ENCODE measurements around the gene TMED1.

The TMED1 gene

DNA sequence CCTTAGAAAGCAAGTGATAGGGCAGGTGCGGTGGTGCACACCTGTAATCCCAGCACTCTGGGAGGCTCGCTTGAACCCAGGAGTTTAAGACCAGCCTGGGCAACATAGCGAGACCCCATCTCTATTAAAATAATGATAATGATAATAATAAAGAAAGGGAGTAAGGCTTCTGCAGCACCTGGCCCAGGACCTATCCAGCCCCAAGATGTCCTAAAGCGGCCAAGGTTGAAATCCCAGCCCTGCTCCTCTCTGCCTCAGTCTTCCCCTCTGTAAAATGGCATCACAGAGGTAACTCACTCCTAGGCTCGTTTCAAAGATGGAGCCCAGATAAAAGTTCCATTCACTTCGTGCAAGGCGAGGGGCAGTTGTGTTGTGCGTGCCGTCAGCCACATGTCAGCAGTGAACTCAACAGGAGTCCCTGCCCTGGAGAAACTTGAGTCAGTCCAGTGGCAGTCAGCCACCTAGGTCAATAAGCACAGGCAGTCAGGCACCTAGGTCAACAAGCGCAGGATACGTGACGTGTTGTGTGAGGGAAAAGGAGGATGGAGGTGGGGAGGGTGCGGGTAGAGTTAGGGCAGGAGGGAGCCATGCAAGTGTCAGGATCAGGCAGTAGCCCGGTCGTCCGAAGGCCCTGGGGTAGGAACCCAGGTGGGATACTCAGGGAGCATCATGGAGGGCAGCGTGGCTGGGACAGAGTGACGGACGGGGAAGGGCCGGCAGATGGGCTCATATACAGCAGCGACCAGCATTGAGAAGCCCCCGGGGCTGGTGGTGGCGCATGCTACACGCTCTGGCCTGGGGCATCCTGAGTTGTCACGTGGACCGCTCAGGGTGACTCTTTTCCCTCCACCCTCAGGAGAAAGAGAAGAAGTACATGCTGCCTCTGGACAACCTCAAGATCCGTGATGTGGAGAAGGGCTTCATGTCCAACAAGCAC, 16.6 kb downstream of the TMED1 start:
- TF ChIP-seq CTCF (IDR thresholded peaks at IDR 0.05; ENCODE audit: low read length, missing control alignments): no peak
- no peak for DNase-seq (ENCODE audit: low read depth)
- no peak overlapping the region for H3K4me3 ChIP-seq (replicated peaks; ENCODE audit: low read depth, low read length)

DNA sequence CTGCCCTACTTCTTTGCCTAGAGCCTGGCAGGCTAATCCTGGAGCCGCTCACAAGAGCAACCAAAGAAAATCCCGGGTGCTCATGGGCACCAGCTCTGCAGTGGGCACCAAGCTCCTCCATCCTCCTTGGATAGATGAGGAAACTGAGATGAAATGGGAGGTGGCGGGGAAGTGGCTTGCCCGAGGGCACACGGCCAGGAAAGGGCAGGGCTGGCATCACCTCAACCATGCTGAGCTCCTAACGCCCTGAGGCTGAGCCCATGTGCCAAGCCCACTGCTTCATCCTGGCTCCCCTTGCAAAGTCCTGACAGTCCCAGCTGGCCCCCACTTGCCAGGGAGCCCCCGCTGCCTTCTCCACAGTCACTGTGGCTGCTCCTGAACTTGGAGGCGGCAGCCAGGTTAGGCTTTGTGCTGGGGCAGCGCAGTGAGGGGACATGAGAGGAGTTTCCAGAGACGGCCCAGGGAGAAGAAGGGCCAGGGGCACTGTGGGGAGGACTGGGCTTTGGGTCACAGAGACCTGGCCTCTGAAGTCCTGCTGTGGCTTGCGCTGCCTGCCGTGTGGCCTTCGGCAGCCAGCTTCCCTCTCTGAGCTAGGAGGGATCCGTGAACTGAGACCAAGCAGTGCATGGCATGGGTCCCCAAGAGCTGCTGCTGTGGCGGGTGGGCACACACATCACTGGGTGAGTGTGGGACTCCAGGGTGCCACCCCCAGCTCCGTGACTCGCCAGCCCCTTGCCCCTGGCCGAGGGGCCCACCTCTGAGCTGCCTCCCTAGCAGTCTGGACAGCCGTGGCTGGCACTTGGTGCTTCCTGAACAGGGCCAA, 17.5 kb downstream of the TMED1 start:
- no peak for TF ChIP-seq CTCF (IDR thresholded peaks at IDR 0.05; ENCODE audit: low read length, missing control alignments)
- no peak overlapping the region for H3K4me3 ChIP-seq (replicated peaks; ENCODE audit: low read depth, low read length)
- no peak for DNase-seq (ENCODE audit: low read depth)

- peak overlapping the region; percentile 55 for H3K4me3 ChIP-seq (replicated peaks; ENCODE audit: low read depth, low read length)
- peak; percentile 81 for DNase-seq (ENCODE audit: low read depth)
- no peak for TF ChIP-seq CTCF (IDR thresholded peaks at IDR 0.05; ENCODE audit: low read length, missing control alignments)
Observed at GRCh38 chr19:10817291-10818038, 18.5 kb downstream of the TMED1 start.

GRCh38 chr19:10816691-10817090, 19.3 kb downstream of the TMED1 start:
- no peak for TF ChIP-seq CTCF (IDR thresholded peaks at IDR 0.05; ENCODE audit: low read length, missing control alignments)
- H3K4me3 ChIP-seq (replicated peaks; ENCODE audit: low read depth, low read length): peak overlapping the region; percentile 55
- no peak for DNase-seq (ENCODE audit: low read depth)

DNA sequence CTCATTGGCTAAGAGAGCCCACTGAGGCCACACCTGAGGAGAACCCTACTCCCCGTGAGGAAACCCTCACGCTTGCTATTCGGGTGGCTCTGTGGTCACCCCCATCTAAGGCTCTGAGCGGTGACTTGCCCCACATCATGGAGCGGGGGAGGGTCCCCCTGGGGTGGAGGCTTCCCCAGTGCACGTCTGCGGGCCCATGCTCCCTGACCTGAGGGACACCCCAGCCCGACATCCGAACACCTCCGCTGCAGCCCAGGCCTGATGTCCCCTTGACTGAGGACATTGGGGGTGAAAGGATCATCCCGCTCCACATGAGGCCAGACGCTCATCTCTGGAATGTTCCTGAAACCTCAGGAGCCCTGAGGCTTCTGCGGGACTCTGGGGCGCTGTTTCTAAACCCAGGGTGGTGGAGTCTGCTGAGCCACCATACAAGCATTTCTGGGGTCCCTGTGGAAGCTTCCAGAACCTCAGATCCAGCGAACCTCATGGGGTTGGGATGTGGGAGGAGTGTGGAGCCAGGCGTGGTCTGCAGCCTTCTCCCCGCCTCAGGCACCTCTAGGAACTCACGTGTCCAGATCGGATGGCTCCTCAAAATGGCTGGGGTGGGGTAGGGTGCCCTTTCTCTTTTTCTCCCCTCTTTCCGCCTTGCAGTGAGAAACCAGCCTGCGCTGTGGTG, 19.9 kb downstream of the TMED1 start:
- peak overlapping the region; percentile 55 for H3K4me3 ChIP-seq (replicated peaks; ENCODE audit: low read depth, low read length)
- no peak for DNase-seq (ENCODE audit: low read depth)
- no peak for TF ChIP-seq CTCF (IDR thresholded peaks at IDR 0.05; ENCODE audit: low read length, missing control alignments)

GRCh38 chr19:10815007-10815536, 20.9 kb downstream of the TMED1 start:
- no peak overlapping the region for H3K4me3 ChIP-seq (replicated peaks; ENCODE audit: low read depth, low read length)
- DNase-seq (ENCODE audit: low read depth): no peak

More at GRCh38 chr19:10815007-10815536, 20.9 kb downstream of the TMED1 start:
- TF ChIP-seq CTCF (IDR thresholded peaks at IDR 0.05; ENCODE audit: low read length, missing control alignments): no peak
